HL-60/S4 treated with phorbol 12-myristate 13-acetate at 8.2 ng/mL for 4 days and 3 days (cell line): ENCODE results near the gene MEIOB.
"Not testable (repeated sequence)": the region's sequence is repeated elsewhere in the genome, so short reads cannot be mapped to it uniquely, and the experiment has no call there.

Source experiments
- in situ Hi-C: fragments of 300-500 bp; cut with MboI; formaldehyde crosslinking; loops from 2 replicates; pipeline ENCODE4 v1.15.0; 2022; ENCODE audit warnings: low sequenced_read_pairs

MEIOB gene

GRCh38 chr16:1879477-1879876 lies 7.5 kb upstream of the MEIOB start:
- in situ Hi-C loops = no loop called here

GRCh38 chr16:1878256-1878655 lies 6.3 kb upstream of the MEIOB start:
- in situ Hi-C loops = no loop called here

GRCh38 chr16:1877804-1878203 lies 5.8 kb upstream of the MEIOB start:
- in situ Hi-C loops = no loop called here

GRCh38 chr16:1877089-1877488 lies 5.1 kb upstream of the MEIOB start:
- in situ Hi-C loops = no loop called here

- in situ Hi-C loops = no loop called here
Measured at GRCh38 chr16:1876468-1876867, 4.5 kb upstream of the MEIOB start.

- in situ Hi-C loops = not testable (repeated sequence)
Measured at GRCh38 chr16:1876066-1876465, 4.1 kb upstream of the MEIOB start.

- in situ Hi-C loops = no loop called here
Measured at GRCh38 chr16:1874854-1875253, 2.9 kb upstream of the MEIOB start.

GRCh38 chr16:1870365-1871082 lies 1.4 kb downstream of the MEIOB start:
- in situ Hi-C loops = no loop called here

- in situ Hi-C loops = no loop called here
Measured at GRCh38 chr16:1865902-1866690, 5.9 kb downstream of the MEIOB start.

- in situ Hi-C loops = no loop called here
Measured at GRCh38 chr16:1863681-1864460, 8.1 kb downstream of the MEIOB start.

- in situ Hi-C loops = no loop called here
Measured at GRCh38 chr16:1862394-1862793, 9.6 kb downstream of the MEIOB start.

- in situ Hi-C loops = no loop called here
Measured at GRCh38 chr16:1861730-1862129, 10.2 kb downstream of the MEIOB start.

- in situ Hi-C loops = no loop called here
Measured at GRCh38 chr16:1859650-1860049, 12.3 kb downstream of the MEIOB start.

- in situ Hi-C loops = no loop called here
Measured at GRCh38 chr16:1858189-1858865, 13.6 kb downstream of the MEIOB start.

- in situ Hi-C loops = no loop called here
Measured at GRCh38 chr16:1857433-1858097, 14.4 kb downstream of the MEIOB start.

- in situ Hi-C loops = no loop called here
Measured at GRCh38 chr16:1851793-1852192, 20.2 kb downstream of the MEIOB start.

GRCh38 chr16:1850981-1851380 lies 21.0 kb downstream of the MEIOB start:
- in situ Hi-C loops = no loop called here

- in situ Hi-C loops = no loop called here
Measured at GRCh38 chr16:1846416-1846815, 25.5 kb downstream of the MEIOB start.

GRCh38 chr16:1845985-1846384 lies 26.0 kb downstream of the MEIOB start:
- in situ Hi-C loops = no loop called here

- in situ Hi-C loops = no loop called here
Measured at GRCh38 chr16:1839554-1839953, 32.4 kb downstream of the MEIOB start.

- in situ Hi-C loops = no loop called here
Measured at GRCh38 chr16:1834096-1834495, 37.9 kb downstream of the MEIOB start.
